ENCODE data around the gene GGCT.

Gene GGCT

GRCh38 chr7:30451539-30452279, 52.9 kb downstream of the GGCT start:
- no peak overlapping the region for H3K4me3 ChIP-seq (ENCODE audit: low read depth, low read length)
- no peak for DNase-seq (ENCODE audit: low read depth)
- TF ChIP-seq POLR2A (IDR thresholded peaks at IDR 0.05; ENCODE audit: extremely low read depth, insufficient read length) (no peak), CTCF (IDR thresholded peaks at IDR 0.05; ENCODE audit: low read depth, low read length) (no peak), MYC (IDR thresholded peaks at IDR 0.05; ENCODE audit: low read depth, low read length) (no peak)
- TF ChIP-seq, protein P1, sequence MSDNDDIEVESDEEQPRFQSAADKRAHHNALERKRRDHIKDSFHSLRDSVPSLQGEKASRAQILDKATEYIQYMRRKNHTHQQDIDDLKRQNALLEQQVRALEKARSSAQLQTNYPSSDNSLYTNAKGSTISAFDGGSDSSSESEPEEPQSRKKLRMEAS (IDR thresholded peaks at IDR 0.05; ENCODE audit: low read depth, low read length), result no peak

DNA sequence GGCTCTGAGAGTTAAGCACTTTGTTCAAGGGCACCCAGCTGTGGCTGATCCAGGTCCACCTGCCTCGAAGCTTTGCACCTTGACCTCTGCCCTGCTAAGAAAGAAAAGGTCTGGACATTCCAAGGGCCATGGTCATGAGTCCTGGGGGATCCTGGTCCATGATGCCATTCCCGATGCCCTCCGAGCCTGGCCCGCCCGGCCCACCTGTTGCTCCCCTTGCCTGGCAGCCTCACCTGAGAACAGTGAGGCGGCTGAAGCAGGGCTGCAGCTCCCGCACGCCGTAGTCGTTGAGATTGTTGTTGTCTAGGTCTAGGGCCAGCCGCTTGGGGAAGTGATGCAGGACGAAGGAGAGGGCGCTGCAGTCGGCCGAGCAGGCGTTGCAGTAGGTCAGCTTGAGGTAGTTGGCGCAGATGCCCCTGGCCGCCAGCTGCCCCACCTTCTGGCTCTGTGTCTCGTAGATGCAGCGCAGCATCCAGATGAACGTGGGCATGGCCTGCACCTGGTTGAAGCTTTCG, 53.6 kb downstream of the GGCT start:
- TF ChIP-seq MYC (IDR thresholded peaks at IDR 0.05; ENCODE audit: low read depth, low read length) (no peak), CTCF (IDR thresholded peaks at IDR 0.05; ENCODE audit: low read depth, low read length) (no peak), POLR2A (IDR thresholded peaks at IDR 0.05; ENCODE audit: extremely low read depth, insufficient read length) (no peak)
- TF ChIP-seq, protein P1 (IDR thresholded peaks at IDR 0.05; ENCODE audit: low read depth, low read length), result no peak
- DNase-seq (ENCODE audit: low read depth), result no peak
- H3K4me3 ChIP-seq (ENCODE audit: low read depth, low read length), result no peak overlapping the region

DNA sequence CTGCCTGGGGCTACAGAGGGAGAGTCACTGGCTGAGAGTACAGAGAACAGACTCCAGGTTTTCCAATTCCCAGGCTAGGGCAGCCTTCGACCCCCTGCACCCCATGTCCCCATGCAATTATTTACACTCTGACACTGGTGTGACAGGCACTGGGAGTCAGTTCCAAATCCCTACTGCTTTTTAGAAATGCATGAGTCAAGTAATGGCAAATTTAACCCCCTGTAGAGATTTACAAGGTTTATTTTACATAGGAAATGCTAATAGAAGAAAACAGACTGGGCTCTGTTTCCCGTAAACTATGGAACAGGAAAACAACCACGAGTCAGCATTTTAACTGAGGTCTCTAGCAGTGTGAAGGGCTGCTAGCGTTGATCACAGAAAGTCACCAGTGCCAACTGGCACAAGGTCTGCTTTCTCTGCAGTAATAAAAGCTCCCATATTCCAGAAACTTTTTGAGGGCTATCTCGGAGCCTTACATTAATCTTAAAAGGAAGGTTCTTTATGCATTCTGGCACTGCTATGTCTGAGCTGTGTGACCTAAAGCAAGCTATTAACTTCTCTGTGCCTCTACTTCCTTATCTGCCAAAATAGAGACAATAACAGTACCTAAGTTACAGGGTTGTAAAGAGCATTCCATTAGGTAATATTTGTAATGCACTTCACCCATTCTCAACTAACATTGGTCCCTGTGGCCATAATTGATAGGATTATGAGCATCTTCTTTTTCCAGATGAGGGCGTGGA, 54.2 kb downstream of the GGCT start:
- no peak overlapping the region for H3K4me3 ChIP-seq (ENCODE audit: low read depth, low read length)
- no peak for DNase-seq (ENCODE audit: low read depth)
- TF ChIP-seq, protein P1 (IDR thresholded peaks at IDR 0.05; ENCODE audit: low read depth, low read length), result no peak
- TF ChIP-seq POLR2A (IDR thresholded peaks at IDR 0.05; ENCODE audit: extremely low read depth, insufficient read length) (no peak), MYC (IDR thresholded peaks at IDR 0.05; ENCODE audit: low read depth, low read length) (no peak), CTCF (IDR thresholded peaks at IDR 0.05; ENCODE audit: low read depth, low read length) (no peak)

GRCh38 chr7:30448461-30449189, 56.0 kb downstream of the GGCT start:
- H3K4me3 ChIP-seq (ENCODE audit: low read depth, low read length), result no peak overlapping the region
- DNase-seq (ENCODE audit: low read depth), result no peak
- TF ChIP-seq POLR2A (IDR thresholded peaks at IDR 0.05; ENCODE audit: extremely low read depth, insufficient read length) (no peak), CTCF (IDR thresholded peaks at IDR 0.05; ENCODE audit: low read depth, low read length) (no peak), MYC (IDR thresholded peaks at IDR 0.05; ENCODE audit: low read depth, low read length) (no peak)
- TF ChIP-seq, protein P1 (IDR thresholded peaks at IDR 0.05; ENCODE audit: low read depth, low read length), result no peak

- no peak overlapping the region for H3K4me3 ChIP-seq (ENCODE audit: low read depth, low read length)
- TF ChIP-seq MYC (IDR thresholded peaks at IDR 0.05; ENCODE audit: low read depth, low read length), result no peak
- no peak for TF ChIP-seq CTCF (IDR thresholded peaks at IDR 0.05; ENCODE audit: low read depth, low read length)
- TF ChIP-seq, protein P1 (IDR thresholded peaks at IDR 0.05; ENCODE audit: low read depth, low read length), result no peak
- TF ChIP-seq POLR2A (IDR thresholded peaks at IDR 0.05; ENCODE audit: extremely low read depth, insufficient read length), result no peak
- no peak for DNase-seq (ENCODE audit: low read depth)
Observed at GRCh38 chr7:30447466-30447865, 57.2 kb downstream of the GGCT start.
